GM12878 (cell line): ENCODE results near the gene MKRN2. TPM values are rescaled to one million over a fixed set of nuclear protein-coding genes. Genes with fewer than 3 reads are reported as not detected.

ENCODE experiments used
- ATAC-seq: fragments of 200-7000 bp; cut with Tn5 transposase; 3 replicates; pipeline ENCODE4 v1.9.1; 2020; ENCODE audit warnings: mild to moderate bottlenecking, moderate library complexity
- BruUV-seq: library from RNA; stranded (reverse); fragments of 400-500 nt; replicated peaks from 2 replicates; lab custom pipeline; 2021; lab: Mats Ljungman, UMichigan
- CTCF ChIA-PET: fragments of 300-600 bp; sonication (Branson Sonifier 250); formaldehyde crosslinking; extraction: SDS; loops from one replicate; lab custom pipeline; 2021; ENCODE audit warnings: inconsistent platforms; lab: Yijun Ruan, JAX
- POLR2A ChIA-PET: fragments of 350-600 bp; formaldehyde crosslinking; extraction: SDS; loops from one replicate; lab custom pipeline; 2021; ENCODE audit warnings: inconsistent platforms; lab: Charles Lee
- RAD21 ChIA-PET: fragments of 300-600 bp; sonication (Branson Sonifier 250); formaldehyde crosslinking; loops from one replicate; lab custom pipeline; 2023; ENCODE audit warnings: antibody characterized with exemption; ENCODE audit not compliant: unreplicated experiment; lab: Charles Lee
- SMC1A ChIA-PET: fragments of 300-600 bp; sonication (Branson Sonifier 250); formaldehyde crosslinking; loops from one replicate; lab custom pipeline; 2023; ENCODE audit not compliant: unreplicated experiment, uncharacterized antibody; lab: Charles Lee
- DNase-seq: peaks from one replicate; pipeline ENCODE4 v3.0.0-alpha.2; 2011; ENCODE audit warnings: low read depth, low spot score
- FAIRE-seq: peaks from 3 replicates; lab custom pipeline; 2011; peaks lifted over from hg19 to GRCh38; lab: Jason Lieb, UNC
- H2AFZ ChIP-seq: 2 replicates; pipeline ENCODE4 v1.6.0; 2011; ENCODE audit warnings: low read depth, low read length, control low read depth; ENCODE audit not compliant: control insufficient read depth
- H3K27ac ChIP-seq: 2 replicates; pipeline ENCODE4 v1.5.1; 2011; ENCODE audit warnings: control low read depth; ENCODE audit not compliant: control insufficient read depth, insufficient read depth
- H3K27me3 ChIP-seq, 2 experiments: replicated peaks in 1 of 2; 2 replicates each; pipeline versions ENCODE4 v1.6.0 to v1.6.1; 2011; ENCODE audit warnings: low read length in 1 of 2; ENCODE audit not compliant: control insufficient read depth in 2 of 2, insufficient read depth in 2 of 2
- H3K36me3 ChIP-seq, 2 experiments: 2 replicates each; pipeline ENCODE4 v1.5.1; 2011; ENCODE audit warnings: low read length in 1 of 2; ENCODE audit not compliant: control insufficient read depth in 2 of 2, insufficient read depth in 2 of 2
- H3K4me1 ChIP-seq: 2 replicates; pipeline ENCODE4 v1.6.1; 2011; ENCODE audit warnings: mild to moderate bottlenecking, low read length, moderate library complexity, mixed read lengths; ENCODE audit not compliant: control insufficient read depth, insufficient read depth
- H3K4me2 ChIP-seq: 2 replicates; pipeline ENCODE4 v1.6.0; 2011; ENCODE audit warnings: control low read depth; ENCODE audit not compliant: control insufficient read depth, insufficient read depth
- H3K4me3 ChIP-seq: fragments of 200-600 bp; sonication (generic); 2 replicates; pipeline ENCODE4 v1.5.1; 2016
- H3K79me2 ChIP-seq: 2 replicates; pipeline ENCODE4 v1.6.0; 2011; ENCODE audit warnings: low read length; ENCODE audit not compliant: control insufficient read depth, insufficient read depth
- H3K9ac ChIP-seq: 2 replicates; pipeline ENCODE4 v1.8.0; 2011; ENCODE audit warnings: low read length, control low read depth, mixed read lengths; ENCODE audit not compliant: control insufficient read depth, insufficient read depth
- H3K9me3 ChIP-seq: replicated peaks from 3 replicates; pipeline ENCODE4 v1.5.1; 2011; ENCODE audit warnings: mild to moderate bottlenecking, low read length; ENCODE audit not compliant: control insufficient read depth, insufficient read depth
- H4K20me1 ChIP-seq: 2 replicates; pipeline ENCODE4 v1.6.0; 2011; ENCODE audit not compliant: control insufficient read depth, insufficient read depth
- CBX5 ChIP-seq: sonication (generic); IDR thresholded peaks from 2 replicates; pipeline ENCODE4 v1.6.1; 2016; ENCODE audit warnings: low read depth, moderate library complexity, mild to moderate bottlenecking, inconsistent platforms
- HDAC2 ChIP-seq: fragments of 200-600 bp; sonication (generic); IDR thresholded peaks from 2 replicates; pipeline ENCODE4 v1.6.1; 2017
- MXI1 ChIP-seq: fragments of 150-350 bp; IDR thresholded peaks from 2 replicates; pipeline ENCODE4 v1.6.1; 2011; ENCODE audit warnings: low read depth, mild to moderate bottlenecking, inconsistent platforms, low read length, improper control_type of control experiment
- PAX5 ChIP-seq: IDR thresholded peaks from 2 replicates; pipeline ENCODE4 v1.6.1; 2011; ENCODE audit warnings: low read depth, low read length, borderline replicate concordance
- WGBS: methylation state at CpG from one replicate; pipeline ENCODE4 v1.1.6; 2016; ENCODE audit warnings: low lambda C conversion rate; ENCODE audit not compliant: insufficient replicate concordance, insufficient coverage; ENCODE audit errors: missing lambda C conversion rate; 5-methylcytosine and 5-hydroxymethylcytosine counted together
- in situ Hi-C: fragments of 300-500 bp; cut with MboI; formaldehyde crosslinking; loops from 9 replicates; pipeline ENCODE4 v1.14.3; 2018; ENCODE audit warnings: mixed read lengths
- intact Hi-C: fragments of 100-400 bp; cut with micrococcal nuclease; formaldehyde crosslinking; loops from one replicate; pipeline ENCODE4 v1.14.2; 2022; ENCODE audit not compliant: unreplicated experiment
- polyA plus RNA-seq, 11 experiments: library from polyadenylated mRNA; depleted of rRNA in 4 of 11; unstranded in 6 of 11; stranded (reverse) in 5 of 11; fragments of >200 nt; fragmentation: Nextera tagmentation in 4 of 11; fragmentation: Illumina TruSeq in 1 of 11; extraction: Ambion mirVana in 4 of 11; extraction: Trizol in 1 of 11; gene quantifications; 1 replicate in 1 of 11; 2 replicates in 10 of 11; pipeline versions ENCODE4 v1.2.1 to v1.2.3, GENCODE V29; 2011 to 2016; ENCODE audit warnings: inconsistent platforms in 2 of 11, missing spikeins in 2 of 11, low read depth in 1 of 11
- total RNA-seq, 4 experiments: library from RNA; depleted of rRNA in 3 of 4; stranded (reverse); fragments of >200 nt in 3 of 4; fragmentation: Illumina TruSeq in 1 of 4; extraction: Trizol in 1 of 4; gene quantifications; 2 replicates each; pipeline versions ENCODE4 v1.2.1 to v1.2.3, GENCODE V29; 2013 to 2021
- TF ChIP-seq, protein P1 (sequence below): fragments of 150-350 bp; IDR thresholded peaks from 2 replicates; pipeline ENCODE4 v1.6.1; 2016; ENCODE audit warnings: low read depth, low read length

The MKRN2 gene
- total and polyA plus RNA-seq, 10 of the 15 experiments (the other 5 are each of a cell fraction or from before 2014, with no cell fraction given): 15.4 to 40.7 (median 34.4) TPM

DNA sequence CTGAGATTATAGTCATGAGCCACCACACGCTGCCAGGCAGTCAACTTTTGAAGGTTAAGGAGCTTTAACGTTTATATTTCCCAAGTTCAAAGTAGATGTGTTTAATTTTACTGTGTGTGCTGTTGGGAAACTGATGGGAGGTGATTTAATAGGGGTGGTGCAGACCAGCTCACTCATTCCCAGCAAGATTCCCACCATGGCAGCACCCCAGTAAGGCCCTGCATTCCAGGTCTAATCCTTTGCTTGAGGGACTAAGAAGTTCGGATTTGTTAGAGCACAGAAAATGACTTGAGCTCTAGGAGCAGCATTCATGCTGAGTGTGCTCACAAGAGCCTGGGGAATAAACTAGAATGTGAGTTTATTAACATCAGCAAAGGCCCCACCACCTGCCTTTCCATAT is 47.4 kb upstream of the MKRN2 start:
- CTCF ChIA-PET: interaction anchor here (2.0 kb wide), 1 partner anchor 30 kb away, joined by 4 read pairs; no protein-coding TSS in a partner anchor
- H3K4me3 ChIP-seq: no peak overlapping the region
- no peak overlapping the region for H3K4me2 ChIP-seq
- no peak overlapping the region for H3K9ac ChIP-seq
- H3K27ac ChIP-seq: no peak overlapping the region
- H3K36me3 ChIP-seq: peaks cover 0 to 11% of the 10 kb centered on the region in 2 experiments; a peak in 3 of 4 replicates
- SMC1A ChIA-PET: interaction anchor here (0.6 kb wide), 1 partner anchor 96 kb away, joined by 3 read pairs; no protein-coding TSS in a partner anchor
- no peak overlapping the region for H2AFZ ChIP-seq
- H3K27me3 ChIP-seq: no peaks in the 10 kb centered on the region
- in situ Hi-C loops: no loop called here
- POLR2A ChIA-PET: interaction anchor here (0.6 kb wide), 1 partner anchor 60 kb away, joined by 3 read pairs; no protein-coding TSS in a partner anchor
- TF ChIP-seq PAX5 (no peak), MXI1 (no peak), CBX5 (no peak), HDAC2 (no peak)
- TF ChIP-seq, protein P1, sequence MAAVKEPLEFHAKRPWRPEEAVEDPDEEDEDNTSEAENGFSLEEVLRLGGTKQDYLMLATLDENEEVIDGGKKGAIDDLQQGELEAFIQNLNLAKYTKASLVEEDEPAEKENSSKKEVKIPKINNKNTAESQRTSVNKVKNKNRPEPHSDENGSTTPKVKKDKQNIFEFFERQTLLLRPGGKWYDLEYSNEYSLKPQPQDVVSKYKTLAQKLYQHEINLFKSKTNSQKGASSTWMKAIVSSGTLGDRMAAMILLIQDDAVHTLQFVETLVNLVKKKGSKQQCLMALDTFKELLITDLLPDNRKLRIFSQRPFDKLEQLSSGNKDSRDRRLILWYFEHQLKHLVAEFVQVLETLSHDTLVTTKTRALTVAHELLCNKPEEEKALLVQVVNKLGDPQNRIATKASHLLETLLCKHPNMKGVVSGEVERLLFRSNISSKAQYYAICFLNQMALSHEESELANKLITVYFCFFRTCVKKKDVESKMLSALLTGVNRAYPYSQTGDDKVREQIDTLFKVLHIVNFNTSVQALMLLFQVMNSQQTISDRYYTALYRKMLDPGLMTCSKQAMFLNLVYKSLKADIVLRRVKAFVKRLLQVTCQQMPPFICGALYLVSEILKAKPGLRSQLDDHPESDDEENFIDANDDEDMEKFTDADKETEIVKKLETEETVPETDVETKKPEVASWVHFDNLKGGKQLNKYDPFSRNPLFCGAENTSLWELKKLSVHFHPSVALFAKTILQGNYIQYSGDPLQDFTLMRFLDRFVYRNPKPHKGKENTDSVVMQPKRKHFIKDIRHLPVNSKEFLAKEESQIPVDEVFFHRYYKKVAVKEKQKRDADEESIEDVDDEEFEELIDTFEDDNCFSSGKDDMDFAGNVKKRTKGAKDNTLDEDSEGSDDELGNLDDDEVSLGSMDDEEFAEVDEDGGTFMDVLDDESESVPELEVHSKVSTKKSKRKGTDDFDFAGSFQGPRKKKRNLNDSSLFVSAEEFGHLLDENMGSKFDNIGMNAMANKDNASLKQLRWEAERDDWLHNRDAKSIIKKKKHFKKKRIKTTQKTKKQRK: no peak
- BruUV-seq: no TSS peak
- WGBS: 70% methylated on average over 3 of the region's 3 CpGs
- no peak for DNase-seq
- intact Hi-C loops: no loop called here
- FAIRE-seq: no peak
- no peaks in the 10 kb centered on the region for H3K79me2 ChIP-seq
- H3K4me1 ChIP-seq: no peaks in the 10 kb centered on the region
- H4K20me1 ChIP-seq: no peaks in the 10 kb centered on the region
- no peak for ATAC-seq
- RAD21 ChIA-PET: interaction anchor here (0.9 kb wide), 1 partner anchor 374 kb away, joined by 3 read pairs; no protein-coding TSS in a partner anchor
- no peaks in the 10 kb centered on the region for H3K9me3 ChIP-seq
